Cardiac fibroblast (primary cell): ENCODE results near the gene JAKMIP1.

Experiments used
- DNase-seq, 2 donors: peaks; one replicate each; pipeline versions ENCODE4 v3.0.0 to v3.0.0-alpha.2; 2010; ENCODE audit warnings: low read depth in 2 of 2
- H3K4me3 ChIP-seq, 2 donors: replicated peaks in 1 of 2; 1 replicate in 1 of 2; 2 replicates in 1 of 2; pipeline ENCODE4 v1.5.1; 2011; ENCODE audit warnings: low read depth in 2 of 2, low read length in 2 of 2, mild to moderate bottlenecking in 2 of 2, moderate library complexity in 1 of 2
- CTCF ChIP-seq: IDR thresholded peaks from one replicate; pipeline ENCODE4 v1.5.1; 2011; ENCODE audit warnings: low read depth, mild to moderate bottlenecking, low read length, inconsistent platforms

The JAKMIP1 gene

GRCh38 chr4:6208416-6208815 lies 8.1 kb upstream of the JAKMIP1 start:
- no peak overlapping the region for H3K4me3 ChIP-seq
- no peak for DNase-seq
- no peak for TF ChIP-seq CTCF

GRCh38 chr4:6207602-6208001 lies 7.3 kb upstream of the JAKMIP1 start:
- no peak for TF ChIP-seq CTCF
- H3K4me3 ChIP-seq: no peak overlapping the region
- no peak for DNase-seq

GRCh38 chr4:6206771-6207290 lies 6.5 kb upstream of the JAKMIP1 start:
- TF ChIP-seq CTCF: no peak
- DNase-seq: no peak

GRCh38 chr4:6205973-6206372 lies 5.6 kb upstream of the JAKMIP1 start:
- no peak for DNase-seq
- H3K4me3 ChIP-seq: no peak overlapping the region
- TF ChIP-seq CTCF: no peak

More at GRCh38 chr4:6206771-6207290, 6.5 kb upstream of the JAKMIP1 start:
- H3K4me3 ChIP-seq: no peak overlapping the region

- H3K4me3 ChIP-seq: no peak overlapping the region
- DNase-seq: no peak
Observed at GRCh38 chr4:6205567-6205931, 5.2 kb upstream of the JAKMIP1 start.

GRCh38 chr4:6204871-6205566 lies 4.7 kb upstream of the JAKMIP1 start:
- TF ChIP-seq CTCF: no peak
- H3K4me3 ChIP-seq: no peak overlapping the region
- no peak for DNase-seq

More at GRCh38 chr4:6205567-6205931, 5.2 kb upstream of the JAKMIP1 start:
- TF ChIP-seq CTCF: no peak

- no peak for TF ChIP-seq CTCF
- no peak overlapping the region for H3K4me3 ChIP-seq
- no peak for DNase-seq
Observed at GRCh38 chr4:6204098-6204497, 3.7 kb upstream of the JAKMIP1 start.
